OCI-LY1 (cell line): ENCODE measurements around the gene ELN.

Source experiments
- CTCF ChIP-seq: fragments of 200-600 bp; sonication (generic), shearing (Covaris generic); IDR thresholded peaks from 2 replicates; pipeline ENCODE4 v1.5.1; 2017; ENCODE audit warnings: mild to moderate bottlenecking, antibody characterized with exemption, low read length, moderate library complexity, mixed read lengths
- EZH2 ChIP-seq: fragments of 200-600 bp; sonication (generic), shearing (Covaris generic); IDR thresholded peaks from 2 replicates; pipeline ENCODE4 v1.8.0; 2017; ENCODE audit warnings: borderline replicate concordance, mixed run types, mild to moderate bottlenecking, antibody characterized with exemption, low read length, moderate library complexity, mixed read lengths

- no peak for TF ChIP-seq CTCF
- TF ChIP-seq EZH2 = no peak
Measured at GRCh38 chr7:74103219-74103772, 75.3 kb downstream of the ELN start.
